Cardiac septum (tissue), 1 donor: Measurements from ENCODE around the gene CACNA1D. TPM values are rescaled to one million over a fixed set of nuclear protein-coding genes. Genes with fewer than 3 reads are reported as not detected.

Experiments
- DNase-seq: peaks from one replicate; pipeline ENCODE4 v3.0.0-alpha.2; 2020; ENCODE audit warnings: low spot score
- intact Hi-C: fragments of 100-400 bp; cut with DNase I; formaldehyde crosslinking; loops from one replicate; pipeline ENCODE4 v1.14.0; 2022
- total RNA-seq: library from RNA; stranded (reverse); fragmentation: NEBNext Ultra II Directional; extraction: Animal tissue kit (Norgen Biotek cat#: 25700); gene quantifications from one replicate; pipeline ENCODE4 v1.2.1, GENCODE V29; 2021
- donor health status: DM: no; HTN: no; CAD: no.

The CACNA1D gene
- total RNA-seq, 1 donor from 2014 or later: 0.46 TPM

GRCh38 chr3:53597136-53597915, 102.9 kb downstream of the CACNA1D start:
- intact Hi-C loops: no loop called here

DNA sequence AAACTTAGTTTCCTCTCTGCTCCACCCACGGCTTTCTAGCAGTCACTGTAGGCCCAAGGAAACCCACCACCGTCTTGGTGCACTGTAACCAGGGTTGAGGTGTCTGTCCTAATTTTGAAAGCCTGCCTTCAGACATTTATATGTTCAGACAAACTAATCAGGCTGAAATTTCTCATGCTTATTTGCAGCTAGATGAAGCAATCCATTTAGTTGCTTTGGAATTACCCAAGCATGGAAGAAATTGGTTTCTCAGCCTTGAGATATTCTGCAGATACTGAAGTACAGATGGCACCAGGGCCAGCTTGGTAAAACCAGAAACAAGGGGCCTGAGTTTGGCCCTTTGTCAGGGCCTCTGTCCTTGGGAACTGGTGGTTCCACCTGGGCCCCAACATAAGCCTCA, 105.4 kb downstream of the CACNA1D start:
- intact Hi-C loops: no loop called here
- DNase-seq: no peak

More at GRCh38 chr3:53597136-53597915, 102.9 kb downstream of the CACNA1D start:
- no peak for DNase-seq

DNA sequence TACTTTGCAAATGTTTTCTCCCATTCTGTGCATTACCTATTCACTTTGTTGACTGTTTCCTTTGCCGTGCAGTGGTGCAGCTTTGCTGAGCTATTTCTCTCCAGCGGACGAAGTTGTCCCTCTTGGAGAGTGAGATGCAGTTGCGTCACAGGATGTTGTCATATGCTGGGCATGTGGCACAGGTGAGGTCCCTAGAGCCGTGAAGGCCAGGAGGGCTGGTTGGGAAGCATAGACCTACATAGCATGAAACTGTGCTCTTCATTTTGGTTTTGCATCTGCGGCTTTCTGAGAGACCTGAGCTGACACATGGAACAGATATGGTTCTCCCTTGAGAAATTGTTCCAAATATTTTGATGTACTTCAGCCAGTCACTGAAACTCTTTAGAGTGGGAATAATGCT, 108.5 kb downstream of the CACNA1D start:
- no peak for DNase-seq

DNA sequence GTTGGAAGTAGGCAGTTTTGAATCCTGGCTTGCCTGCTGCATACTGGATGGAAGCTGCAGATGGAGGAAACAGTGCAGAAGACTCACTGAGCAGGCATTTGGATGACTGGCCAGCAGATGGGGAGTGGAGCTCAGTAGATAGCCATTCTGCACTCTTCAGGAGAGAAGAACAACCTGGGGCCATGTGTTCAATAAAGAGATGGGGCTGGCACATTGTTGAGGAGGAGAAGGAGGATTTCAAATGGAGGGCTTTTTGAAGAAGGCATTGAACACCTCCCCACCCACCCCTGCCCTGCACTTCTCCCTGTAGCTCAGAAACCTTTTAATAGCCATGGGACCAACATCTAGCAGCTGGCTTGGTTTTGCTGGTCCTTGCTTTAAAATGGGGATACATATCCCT, 109.8 kb downstream of the CACNA1D start:
- intact Hi-C loops: no loop called here

More for the DNA sequence above, 108.5 kb downstream of the CACNA1D start:
- intact Hi-C loops: no loop called here

DNA sequence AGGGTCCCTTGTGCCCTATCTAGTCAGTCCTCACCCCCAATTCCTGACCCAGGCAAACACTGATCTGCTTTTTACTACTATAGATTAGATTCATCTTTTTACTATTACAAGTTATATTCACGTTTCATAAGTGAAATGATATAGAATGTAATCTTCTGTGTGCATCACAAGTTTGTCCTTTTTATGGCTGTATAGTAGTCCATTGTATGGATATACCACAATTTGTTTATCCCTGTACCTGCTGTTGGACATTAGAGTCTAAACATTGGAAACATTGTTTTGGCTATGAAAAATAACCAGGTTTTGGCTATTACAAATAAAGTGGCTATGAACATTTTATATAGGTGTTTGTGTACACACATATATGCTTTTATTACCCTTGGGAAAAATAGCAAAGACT, 112.4 kb downstream of the CACNA1D start:
- no peak for DNase-seq
- intact Hi-C loops: no loop called here

More for the DNA sequence above, 109.8 kb downstream of the CACNA1D start:
- DNase-seq: no peak

GRCh38 chr3:53612508-53612907, 118.1 kb downstream of the CACNA1D start:
- DNase-seq: no peak
- intact Hi-C loops: no loop called here

- intact Hi-C loops: no loop called here
- DNase-seq: no peak
These were observed 118.7 kb downstream of the CACNA1D start for GRCh38 chr3:53613125-53613524.

DNA sequence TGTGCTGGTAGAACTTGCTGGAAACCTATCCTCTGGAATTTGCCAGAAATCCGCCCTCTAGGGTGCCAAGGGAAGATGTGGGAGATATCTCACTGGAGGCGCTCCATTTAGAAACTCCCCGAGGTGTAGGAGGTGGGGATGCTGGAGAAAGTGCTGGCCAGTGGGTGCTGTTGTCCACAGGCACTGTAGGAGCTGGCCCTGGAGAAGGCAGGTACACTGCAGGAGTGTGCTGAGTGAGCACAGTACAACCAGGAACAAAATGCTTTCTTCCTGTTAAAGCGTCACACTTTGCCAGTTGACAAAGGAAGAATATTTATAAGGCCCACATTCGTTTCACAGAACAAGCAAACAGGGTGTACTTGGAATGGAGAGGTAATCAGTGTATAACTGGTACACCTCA, 119.9 kb downstream of the CACNA1D start:
- no peak for DNase-seq
- intact Hi-C loops: no loop called here

DNA sequence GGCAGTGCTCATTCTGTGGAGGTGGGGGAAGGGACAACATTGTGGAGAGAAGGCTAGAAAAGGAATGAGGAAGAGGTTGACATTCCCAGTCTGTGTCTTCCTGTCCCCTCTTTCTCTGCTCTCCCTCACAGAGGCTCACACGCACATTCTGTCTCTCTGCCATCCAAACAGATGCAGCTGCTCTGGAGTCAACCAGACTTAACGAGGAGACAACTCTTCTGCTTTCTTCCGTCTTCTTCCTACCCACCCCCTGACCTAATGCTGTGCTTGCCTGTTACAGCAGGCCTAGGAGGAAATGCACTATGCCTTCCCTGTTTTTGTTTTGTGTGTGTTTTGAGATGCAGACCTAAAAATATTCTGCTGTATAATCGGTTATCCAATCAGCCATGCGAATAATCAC, 121.9 kb downstream of the CACNA1D start:
- DNase-seq: no peak
- intact Hi-C loops: no loop called here

DNA sequence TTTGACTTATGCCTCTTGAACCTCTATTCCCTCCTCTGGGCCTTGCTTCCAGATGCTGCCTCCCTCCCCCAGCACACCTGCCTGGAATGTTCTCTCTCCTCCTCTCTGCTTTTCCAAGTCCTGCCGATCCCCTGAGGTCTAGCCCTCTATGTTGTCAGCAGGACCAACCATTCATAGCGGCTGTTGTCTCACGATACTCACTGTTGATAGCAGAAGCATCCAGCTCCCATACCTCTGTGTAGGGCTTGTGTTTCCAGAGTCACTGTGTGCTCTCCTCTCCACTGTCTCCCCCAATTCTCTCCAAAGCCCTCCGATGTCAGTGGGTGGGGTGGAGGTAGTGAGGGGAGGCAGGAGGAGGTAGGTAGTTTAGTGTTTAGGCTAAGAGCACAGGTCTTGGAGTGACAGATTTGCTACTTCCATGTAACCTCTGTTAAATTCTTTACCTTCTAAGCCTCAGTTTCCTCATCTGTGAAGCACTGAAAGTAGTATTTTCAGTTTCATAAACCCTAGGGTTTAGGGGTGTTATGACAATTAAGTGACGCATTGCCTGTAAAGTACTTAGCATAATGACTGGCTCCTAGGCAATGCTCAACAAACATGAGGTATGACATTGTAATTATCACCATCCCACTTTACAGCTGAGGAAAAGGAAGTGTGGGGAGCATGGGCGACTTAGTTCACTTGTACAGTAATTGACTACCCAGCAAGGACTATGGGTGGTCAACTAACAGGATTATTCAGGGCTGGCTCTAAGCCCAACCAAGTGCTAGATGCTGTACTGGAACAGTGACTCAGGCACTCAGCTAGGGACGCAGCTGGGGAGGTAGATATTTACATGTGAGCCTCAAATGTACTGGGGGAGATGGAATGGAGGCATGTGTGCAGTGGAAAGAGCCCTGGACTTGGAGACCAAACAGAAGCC, 122.8 kb downstream of the CACNA1D start:
- DNase-seq: no peak
- intact Hi-C loops: no loop called here

DNA sequence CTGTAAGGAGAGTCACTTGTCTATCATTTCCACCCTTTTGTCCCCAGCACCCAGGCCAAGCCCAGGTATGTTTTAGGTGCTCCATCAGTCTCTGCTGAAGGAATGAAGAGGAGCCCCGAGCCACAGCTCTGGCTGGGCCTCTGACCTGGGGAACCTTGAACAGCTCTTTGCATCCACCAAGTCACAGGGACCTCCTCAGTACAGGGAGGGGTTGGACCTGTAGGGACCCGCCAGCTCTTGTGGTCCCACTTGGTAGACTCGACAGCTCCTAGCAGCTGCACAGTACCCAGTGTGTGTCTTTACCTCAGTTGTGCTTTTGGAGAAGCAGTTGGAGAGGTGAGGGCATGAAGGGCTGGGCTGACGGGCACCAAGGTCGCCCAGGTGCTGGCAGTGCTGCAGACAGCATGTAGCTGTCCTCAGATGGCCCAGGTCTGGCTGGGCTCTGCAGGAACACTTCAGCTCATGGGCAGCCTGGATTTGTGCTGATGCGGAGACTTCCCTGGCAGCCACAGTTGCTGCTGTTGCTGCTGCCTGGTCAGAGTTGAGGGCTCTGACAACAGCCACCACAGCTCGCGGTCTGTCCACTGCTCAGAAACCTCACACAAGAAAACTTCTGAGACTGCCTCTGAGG, 123.6 kb downstream of the CACNA1D start:
- intact Hi-C loops: no loop called here
- DNase-seq: no peak

GRCh38 chr3:53618524-53618906, 124.1 kb downstream of the CACNA1D start:
- intact Hi-C loops: no loop called here
- DNase-seq: no peak

GRCh38 chr3:53618936-53619335, 124.5 kb downstream of the CACNA1D start:
- intact Hi-C loops: no loop called here
- DNase-seq: no peak

- no peak for DNase-seq
- intact Hi-C loops: no loop called here
These were observed 129.8 kb downstream of the CACNA1D start for GRCh38 chr3:53624061-53624857.

GRCh38 chr3:53626876-53627275, 132.5 kb downstream of the CACNA1D start:
- DNase-seq: no peak
- intact Hi-C loops: no loop called here

- intact Hi-C loops: no loop called here
- no peak for DNase-seq
These were observed 134.4 kb downstream of the CACNA1D start for GRCh38 chr3:53628536-53629401.

- intact Hi-C loops: no loop called here
- DNase-seq: no peak
These were observed 135.0 kb downstream of the CACNA1D start for GRCh38 chr3:53629402-53629723.

DNA sequence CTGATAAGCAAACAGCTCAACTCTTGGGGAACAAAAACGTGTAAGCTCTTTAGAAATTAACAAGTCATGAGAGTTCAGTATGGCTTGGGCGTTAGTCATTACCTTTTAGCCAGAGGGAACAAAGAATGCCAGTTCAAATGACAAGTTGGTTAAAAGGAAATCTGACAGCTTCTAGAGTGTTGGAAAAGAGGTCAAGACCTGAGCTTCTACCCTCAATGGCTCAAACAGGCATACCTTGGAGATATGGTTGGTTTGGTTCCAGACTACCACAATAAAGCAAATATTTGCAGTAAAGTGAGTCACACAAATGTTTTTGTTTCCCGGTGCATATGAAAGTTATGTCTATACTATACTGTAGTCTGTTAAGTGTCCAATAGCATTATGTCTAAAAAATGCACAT, 136.1 kb downstream of the CACNA1D start:
- no peak for DNase-seq
- intact Hi-C loops: no loop called here
